ENCODE data around the gene KAZN. TPM values are rescaled to one million over a fixed set of nuclear protein-coding genes. Genes with fewer than 3 reads are reported as not detected.

Gene KAZN
- total and polyA plus RNA-seq, 11 donors, result 0.65 to 6.5 (median 2.3) TPM

DNA sequence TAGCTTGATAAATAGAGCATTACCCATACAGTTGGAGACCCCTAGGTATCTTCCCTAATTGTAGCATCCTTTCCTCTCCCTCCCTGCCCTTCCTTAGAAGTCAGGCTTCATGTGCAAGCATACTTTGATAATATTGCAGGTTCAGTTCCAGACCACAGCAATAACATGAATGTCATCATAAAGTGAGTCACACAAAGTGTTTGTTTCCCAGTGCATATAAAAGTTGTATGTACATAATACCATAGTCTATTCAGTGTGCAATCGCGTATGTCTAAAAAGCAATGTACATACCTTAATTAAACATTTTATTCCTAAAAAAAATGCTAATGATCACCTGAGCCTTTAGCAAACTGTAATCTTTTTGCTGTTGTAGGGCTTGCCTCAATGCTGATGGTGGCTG is 33.4 kb upstream of the KAZN start:
- WGBS, 4 donors, result 43 to 50% (median 48%) methylated on average over 2 of the region's 2 CpGs
- no peak for ATAC-seq
- no peak for DNase-seq
- Histone ChIP-seq H3K36me3 (no peaks in the 10 kb centered on the region), H3K4me3 (no peak overlapping the region), H3K9me3 (peaks cover 0 to 28% (median 4%) of the 10 kb centered on the region in 12 donors), H3K27ac (no peak overlapping the region), H3K4me1 (no peaks in the 10 kb centered on the region), H3K27me3 (peaks cover 0 to 16% (median 0%) of the 10 kb centered on the region in 9 donors)
- TF ChIP-seq POLR2A (IDR thresholded peaks at IDR 0.05), result no peak
- TF ChIP-seq, protein P1, sequence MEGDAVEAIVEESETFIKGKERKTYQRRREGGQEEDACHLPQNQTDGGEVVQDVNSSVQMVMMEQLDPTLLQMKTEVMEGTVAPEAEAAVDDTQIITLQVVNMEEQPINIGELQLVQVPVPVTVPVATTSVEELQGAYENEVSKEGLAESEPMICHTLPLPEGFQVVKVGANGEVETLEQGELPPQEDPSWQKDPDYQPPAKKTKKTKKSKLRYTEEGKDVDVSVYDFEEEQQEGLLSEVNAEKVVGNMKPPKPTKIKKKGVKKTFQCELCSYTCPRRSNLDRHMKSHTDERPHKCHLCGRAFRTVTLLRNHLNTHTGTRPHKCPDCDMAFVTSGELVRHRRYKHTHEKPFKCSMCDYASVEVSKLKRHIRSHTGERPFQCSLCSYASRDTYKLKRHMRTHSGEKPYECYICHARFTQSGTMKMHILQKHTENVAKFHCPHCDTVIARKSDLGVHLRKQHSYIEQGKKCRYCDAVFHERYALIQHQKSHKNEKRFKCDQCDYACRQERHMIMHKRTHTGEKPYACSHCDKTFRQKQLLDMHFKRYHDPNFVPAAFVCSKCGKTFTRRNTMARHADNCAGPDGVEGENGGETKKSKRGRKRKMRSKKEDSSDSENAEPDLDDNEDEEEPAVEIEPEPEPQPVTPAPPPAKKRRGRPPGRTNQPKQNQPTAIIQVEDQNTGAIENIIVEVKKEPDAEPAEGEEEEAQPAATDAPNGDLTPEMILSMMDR (IDR thresholded peaks at IDR 0.05), result no peak
- intact Hi-C loops (cut with DNase I), result no loop called here

DNA sequence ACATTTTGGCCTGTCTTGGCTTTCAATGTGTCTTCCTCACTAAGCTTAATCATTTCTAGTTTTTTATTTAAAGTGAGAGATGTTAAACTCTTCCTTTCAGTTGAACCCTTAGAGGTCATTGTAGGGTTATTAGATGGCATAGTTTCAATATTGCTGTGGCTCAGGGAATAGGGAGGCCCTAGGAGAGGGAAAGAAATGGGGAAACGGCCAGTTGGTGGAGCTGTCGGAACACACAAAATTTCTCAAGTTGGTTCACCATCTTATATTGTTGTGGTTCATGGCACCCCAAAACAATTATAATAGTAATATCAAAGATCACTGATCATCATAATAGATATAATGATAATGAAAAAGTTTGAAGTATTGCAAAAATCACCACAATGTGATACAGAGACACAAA is 31.4 kb upstream of the KAZN start:
- no peaks in the 10 kb centered on the region for H3K4me1 ChIP-seq
- H3K27ac ChIP-seq, result no peak overlapping the region
- no peak for ATAC-seq
- no peaks in the 10 kb centered on the region for H3K36me3 ChIP-seq
- intact Hi-C loops (cut with DNase I), result no loop called here
- no peak for DNase-seq
- H3K4me3 ChIP-seq, result no peak overlapping the region
- peaks cover 0 to 18% (median 0%) of the 10 kb centered on the region in 9 donors for H3K27me3 ChIP-seq
- WGBS, 4 donors, result 60 to 75% (median 69%) methylated on average over 2 of the region's 2 CpGs
- peaks cover 0 to 28% (median 4%) of the 10 kb centered on the region in 12 donors for H3K9me3 ChIP-seq
- TF ChIP-seq POLR2A (IDR thresholded peaks at IDR 0.05), result no peak
- TF ChIP-seq, protein P1 (IDR thresholded peaks at IDR 0.05), result no peak

DNA sequence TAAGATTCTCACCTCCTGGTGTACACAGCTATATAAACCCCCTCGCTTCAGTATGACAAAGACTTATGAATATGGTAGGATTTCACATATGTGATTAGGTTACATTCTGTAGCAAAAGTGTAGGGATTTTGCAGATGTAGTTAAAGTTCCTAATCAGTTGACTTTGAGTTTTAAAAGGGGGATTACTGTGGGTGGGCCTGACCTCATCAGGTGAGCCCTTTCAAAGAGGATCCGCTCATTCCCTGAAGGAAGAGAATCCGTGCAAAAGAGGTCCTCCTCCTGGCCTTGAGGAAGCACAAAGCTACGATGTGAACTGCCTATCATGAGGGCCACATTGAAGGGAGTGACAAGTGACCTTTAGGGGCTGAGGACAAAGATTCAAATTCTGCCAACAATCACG is 30.6 kb upstream of the KAZN start:
- WGBS, 4 donors, result 78 to 89% (median 84%) methylated on average over 5 of the region's 5 CpGs
- intact Hi-C loops (cut with DNase I), result no loop called here
- TF ChIP-seq, protein P1 (IDR thresholded peaks at IDR 0.05), result no peak
- no peak for TF ChIP-seq POLR2A (IDR thresholded peaks at IDR 0.05)

DNA sequence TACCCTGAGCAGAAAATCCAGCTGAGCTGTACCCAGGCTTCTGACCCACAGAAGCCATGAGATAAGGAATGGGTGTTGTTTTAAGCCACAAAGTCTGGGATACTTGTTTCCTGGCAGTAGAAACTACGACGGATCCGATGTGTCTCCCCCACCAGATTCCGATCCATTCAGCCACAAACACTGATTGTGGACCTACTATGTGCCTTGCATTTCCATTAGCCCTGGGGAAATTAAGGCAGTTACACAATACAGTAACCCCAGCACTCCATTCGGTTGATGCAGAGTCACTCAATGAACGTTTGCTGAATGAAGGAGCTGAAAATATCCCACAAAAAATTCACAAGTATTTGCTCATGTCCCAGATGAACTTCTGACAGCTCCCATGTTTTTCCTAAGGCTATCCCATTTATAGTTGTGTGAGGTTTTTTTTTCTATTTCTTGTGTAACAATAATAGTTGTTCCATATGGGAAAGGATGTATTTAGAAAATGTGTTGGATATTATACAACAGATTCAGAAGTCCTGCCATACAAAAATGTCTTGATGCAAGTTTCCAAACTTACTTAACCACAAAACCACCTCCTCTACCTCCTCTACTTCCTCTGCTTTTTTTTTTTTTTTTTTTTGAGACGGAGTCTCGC is 29.6 kb upstream of the KAZN start:
- TF ChIP-seq, protein P1 (IDR thresholded peaks at IDR 0.05), result no peak
- no peak for TF ChIP-seq POLR2A (IDR thresholded peaks at IDR 0.05)
- H3K4me1 ChIP-seq, result no peaks in the 10 kb centered on the region
- no peak for ATAC-seq
- WGBS, 4 donors, result 79 to 88% (median 84%) methylated on average over 6 to 8 of the region's 8 CpGs
- DNase-seq, result no peak
- peaks cover 0 to 28% (median 4%) of the 10 kb centered on the region in 12 donors for H3K9me3 ChIP-seq
- no peak overlapping the region for H3K27ac ChIP-seq
- intact Hi-C loops (cut with DNase I), result no loop called here
- H3K27me3 ChIP-seq, result peaks cover 0 to 11% (median 0%) of the 10 kb centered on the region in 9 donors
- no peak overlapping the region for H3K4me3 ChIP-seq
- no peaks in the 10 kb centered on the region for H3K36me3 ChIP-seq

More for the DNA sequence above, 30.6 kb upstream of the KAZN start:
- Histone ChIP-seq H3K27me3 (peaks cover 0 to 18% (median 0%) of the 10 kb centered on the region in 9 donors), H3K36me3 (no peaks in the 10 kb centered on the region), H3K27ac (no peak overlapping the region), H3K9me3 (peaks cover 0 to 28% (median 4%) of the 10 kb centered on the region in 12 donors), H3K4me3 (no peak overlapping the region), H3K4me1 (no peaks in the 10 kb centered on the region)
- ATAC-seq (no peak), DNase-seq (no peak)
